K562 (cell line): ENCODE data around the gene PLP2. TPM values are rescaled to one million over a fixed set of nuclear protein-coding genes. Genes with fewer than 3 reads are reported as not detected.

Experiments
- ARID2 ChIP-seq: fragments of 450-650 bp; IDR thresholded peaks from 2 replicates; pipeline ENCODE4 v1.6.1; 2017; ENCODE audit warnings: antibody characterized with exemption, mild to moderate bottlenecking
- ATF6 ChIP-seq: sonication (generic); formaldehyde crosslinking; IDR thresholded peaks from 2 replicates; pipeline ENCODE4 v1.4.0; 2020; ENCODE audit warnings: mild to moderate bottlenecking, missing genetic modification reagents
- CBFA2T3 ChIP-seq: fragments of 450-650 bp; IDR thresholded peaks from 2 replicates; pipeline ENCODE4 v1.6.1; 2017
- COPS2 ChIP-seq: fragments of 450-650 bp; conservative IDR thresholded peaks from 2 replicates; pipeline ENCODE4 v1.6.1; 2016; ENCODE audit warnings: mild to moderate bottlenecking, moderate library complexity
- CTCF ChIP-seq, 3 experiments: IDR thresholded peaks in 2 of 3; conservative IDR thresholded peaks in 1 of 3; 2 replicates each; pipeline ENCODE4 v1.5.1; 2011 to 2012; ENCODE audit warnings: low read length in 3 of 3, mild to moderate bottlenecking in 3 of 3, control low read depth in 2 of 3, improper control_type of control experiment in 1 of 3, inconsistent platforms in 1 of 3, low read depth in 1 of 3, mixed read lengths in 1 of 3, moderate library complexity in 1 of 3; ENCODE audit not compliant: insufficient read depth in 2 of 3
- DEAF1 ChIP-seq: fragments of 450-650 bp; formaldehyde crosslinking; IDR thresholded peaks from 2 replicates; pipeline ENCODE4 v1.4.0; 2020; ENCODE audit warnings: mild to moderate bottlenecking, moderate library complexity
- GATAD2A ChIP-seq: fragments of 450-650 bp; IDR thresholded peaks from 2 replicates; pipeline ENCODE4 v1.6.1; 2017
- HNRNPK ChIP-seq: fragments of 200-400 bp; formaldehyde crosslinking; IDR thresholded peaks from one replicate; pipeline ENCODE4 v1.6.1; 2018; ENCODE audit warnings: mild to moderate bottlenecking, low read depth, low read length; ENCODE audit not compliant: poor library complexity, severe bottlenecking
- MEF2A ChIP-seq: IDR thresholded peaks from 2 replicates; pipeline ENCODE4 v1.6.1; 2011; ENCODE audit warnings: low read depth, mild to moderate bottlenecking, low read length, moderate library complexity; ENCODE audit not compliant: control insufficient read depth
- MEF2D ChIP-seq: conservative IDR thresholded peaks from 2 replicates; pipeline ENCODE4 v1.6.1; 2016; ENCODE audit warnings: low read depth, missing genetic modification characterization, missing compliant biosample characterization
- MTA1 ChIP-seq: fragments of 450-650 bp; IDR thresholded peaks from 2 replicates; pipeline ENCODE4 v1.6.1; 2017; ENCODE audit warnings: borderline replicate concordance
- NFATC3 ChIP-seq: fragments of 450-650 bp; IDR thresholded peaks from 2 replicates; pipeline ENCODE4 v1.6.1; 2017; ENCODE audit warnings: mild to moderate bottlenecking
- NR4A1 ChIP-seq, 2 experiments: fragments of 250-450 bp in 1 of 2; fragments of 450-650 bp in 1 of 2; sonication (Bioruptor Pico) in 1 of 2; IDR thresholded peaks; 2 replicates each; pipeline versions ENCODE4 v1.4.0 to v1.6.1; 2016 to 2020; ENCODE audit warnings: mild to moderate bottlenecking in 2 of 2, missing compliant biosample characterization in 1 of 2, missing genetic modification characterization in 1 of 2, moderate library complexity in 1 of 2
- PTBP1 ChIP-seq: fragments of 200-400 bp; formaldehyde crosslinking; IDR thresholded peaks from 2 replicates; pipeline ENCODE4 v1.6.1; 2017; ENCODE audit warnings: low read depth, low read length
- SETDB1 ChIP-seq: IDR thresholded peaks from one replicate; pipeline ENCODE4 v1.6.1; 2012; ENCODE audit warnings: low read length, control low read depth, inconsistent platforms
- SRSF9 ChIP-seq: fragments of 200-400 bp; formaldehyde crosslinking; IDR thresholded peaks from 2 replicates; pipeline ENCODE4 v1.6.1; 2017; ENCODE audit warnings: low read depth, low read length, borderline replicate concordance
- TFAM ChIP-seq: fragments of 250-450 bp; sonication (Bioruptor Pico); conservative IDR thresholded peaks from 2 replicates; pipeline ENCODE4 v1.5.0; 2021; ENCODE audit warnings: mild to moderate bottlenecking, moderate library complexity
- THRA ChIP-seq: fragments of 450-650 bp; IDR thresholded peaks from 2 replicates; pipeline ENCODE4 v1.6.1; 2017; ENCODE audit warnings: mild to moderate bottlenecking, moderate library complexity
- ZNF24 ChIP-seq: fragments of 450-650 bp; IDR thresholded peaks from 2 replicates; pipeline ENCODE4 v1.6.1; 2016
- polyA plus RNA-seq, 8 experiments: library from polyadenylated mRNA; depleted of rRNA in 4 of 8; stranded (reverse) in 5 of 8; unstranded in 3 of 8; fragments of >200 nt; fragmentation: Nextera tagmentation in 2 of 8; fragmentation: Illumina TruSeq in 1 of 8; extraction: Ambion mirVana in 2 of 8; extraction: Trizol in 1 of 8; gene quantifications; 2 replicates each; pipeline versions ENCODE4 v1.2.1 to v1.2.3, GENCODE V29; 2011 to 2014; ENCODE audit warnings: inconsistent platforms in 1 of 8, missing spikeins in 1 of 8
- total RNA-seq, 7 experiments: library from RNA; depleted of rRNA in 6 of 7; stranded (reverse); fragments of >200 nt in 6 of 7; fragmentation: Illumina TruSeq in 2 of 7; extraction: Trizol in 2 of 7; gene quantifications; 2 replicates each; pipeline versions ENCODE4 v1.2.1 to v1.2.3, GENCODE V29; 2011 to 2021; ENCODE audit warnings: low replicate concordance in 1 of 7

The PLP2 gene
- total and polyA plus RNA-seq, 9 of the 15 experiments (the other 6 are each of a cell fraction or from before 2014, with no cell fraction given), result 34.7 to 236 (median 112) TPM

- TF ChIP-seq HNRNPK (peak; percentile 50), ZNF24 (peak; percentile 58; the same call in 1 of the 2 replicates), SETDB1 (no peak), COPS2 (no peak), MEF2D (tag) (no peak), CTCF (IDR thresholded peaks at IDR 0.05 in 2 of 3, conservative IDR thresholded peaks at IDR 0.05 in 1 of 3; ENCODE audit: insufficient read depth in 2 of 3, low read depth in 1 of 3, low read length in 3 of 3) (peak in 1 of 3 experiments; percentile 17; a peak in 1 of 6 replicates), CBFA2T3 (no peak), SRSF9 (no peak), PTBP1 (no peak), THRA (no peak), TFAM (CRISPR knock-in tag) (no peak), MTA1 (no peak), ATF6 (CRISPR knock-in tag) (peak; percentile 82; the same call in 1 of the 2 replicates), DEAF1 (CRISPR knock-in tag) (no peak), NR4A1 (CRISPR knock-in tag; IDR thresholded peaks at IDR 0.05) (no peak), NR4A1 (tag; IDR thresholded peaks at IDR 0.05) (no peak), ARID2 (no peak), NFATC3 (no peak), GATAD2A (no peak), MEF2A (no peak)
Observed at GRCh38 chrX:49199906-49200771, 28.4 kb downstream of the PLP2 start, which contains the start of gene SYP (continued).
